ENCODE data around the gene CMC4.

CMC4 gene

DNA sequence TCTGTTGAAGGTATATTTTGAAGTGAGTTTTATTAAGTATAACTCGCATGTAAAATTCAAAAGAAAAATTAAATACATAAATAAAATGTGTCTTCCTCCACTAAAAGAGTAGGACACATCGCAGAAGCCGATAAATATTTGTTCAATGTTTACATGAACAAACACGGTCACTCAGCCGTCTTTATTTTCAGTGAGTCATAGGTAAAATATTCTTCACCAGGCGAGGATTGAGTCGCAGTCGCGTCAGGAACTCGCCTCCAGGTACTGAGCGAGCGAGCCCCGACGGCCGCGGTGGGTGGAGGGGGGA is 44.6 kb downstream of the CMC4 start:
- peak overlapping the region; percentile 61 for H3K4me3 ChIP-seq (ENCODE audit: insufficient read depth, low read length, poor library complexity, severe bottlenecking)
- H4K20me1 ChIP-seq (ENCODE audit: low read depth, low read length): no peaks in the 10 kb centered on the region
- H3K9me3 ChIP-seq (ENCODE audit: insufficient read depth, low read length): no peaks in the 10 kb centered on the region
- no peaks in the 10 kb centered on the region for H3K9me2 ChIP-seq (replicated peaks; ENCODE audit: insufficient read depth, low read length)
- TF ChIP-seq, protein P1, sequence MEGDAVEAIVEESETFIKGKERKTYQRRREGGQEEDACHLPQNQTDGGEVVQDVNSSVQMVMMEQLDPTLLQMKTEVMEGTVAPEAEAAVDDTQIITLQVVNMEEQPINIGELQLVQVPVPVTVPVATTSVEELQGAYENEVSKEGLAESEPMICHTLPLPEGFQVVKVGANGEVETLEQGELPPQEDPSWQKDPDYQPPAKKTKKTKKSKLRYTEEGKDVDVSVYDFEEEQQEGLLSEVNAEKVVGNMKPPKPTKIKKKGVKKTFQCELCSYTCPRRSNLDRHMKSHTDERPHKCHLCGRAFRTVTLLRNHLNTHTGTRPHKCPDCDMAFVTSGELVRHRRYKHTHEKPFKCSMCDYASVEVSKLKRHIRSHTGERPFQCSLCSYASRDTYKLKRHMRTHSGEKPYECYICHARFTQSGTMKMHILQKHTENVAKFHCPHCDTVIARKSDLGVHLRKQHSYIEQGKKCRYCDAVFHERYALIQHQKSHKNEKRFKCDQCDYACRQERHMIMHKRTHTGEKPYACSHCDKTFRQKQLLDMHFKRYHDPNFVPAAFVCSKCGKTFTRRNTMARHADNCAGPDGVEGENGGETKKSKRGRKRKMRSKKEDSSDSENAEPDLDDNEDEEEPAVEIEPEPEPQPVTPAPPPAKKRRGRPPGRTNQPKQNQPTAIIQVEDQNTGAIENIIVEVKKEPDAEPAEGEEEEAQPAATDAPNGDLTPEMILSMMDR (IDR thresholded peaks at IDR 0.05; ENCODE audit: insufficient read depth, low read length, poor library complexity, severe bottlenecking): no peak
- TF ChIP-seq EZH2phosphoT487 (conservative IDR thresholded peaks at IDR 0.05; ENCODE audit: low read length): no peak
- H3F3A ChIP-seq (ENCODE audit: insufficient read depth): peaks cover 12% of the 10 kb centered on the region
- no peaks in the 10 kb centered on the region for H3K27me3 ChIP-seq (ENCODE audit: low read length)
- H3K27ac ChIP-seq (ENCODE audit: low read depth, low read length): peak overlapping the region; percentile 98
- peak overlapping the region; percentile 87 for H3K9ac ChIP-seq (ENCODE audit: low read length)
- no peaks in the 10 kb centered on the region for H3K36me3 ChIP-seq (ENCODE audit: low read length)
- peaks cover 32% of the 10 kb centered on the region for H3K79me2 ChIP-seq (ENCODE audit: insufficient read depth, low read length)
- peak overlapping the region; percentile 54 for H2AFZ ChIP-seq (ENCODE audit: low read depth, low read length, severe bottlenecking)
- H3K4me2 ChIP-seq (ENCODE audit: low read depth, low read length, poor library complexity, severe bottlenecking): peak overlapping the region; percentile 98

DNA sequence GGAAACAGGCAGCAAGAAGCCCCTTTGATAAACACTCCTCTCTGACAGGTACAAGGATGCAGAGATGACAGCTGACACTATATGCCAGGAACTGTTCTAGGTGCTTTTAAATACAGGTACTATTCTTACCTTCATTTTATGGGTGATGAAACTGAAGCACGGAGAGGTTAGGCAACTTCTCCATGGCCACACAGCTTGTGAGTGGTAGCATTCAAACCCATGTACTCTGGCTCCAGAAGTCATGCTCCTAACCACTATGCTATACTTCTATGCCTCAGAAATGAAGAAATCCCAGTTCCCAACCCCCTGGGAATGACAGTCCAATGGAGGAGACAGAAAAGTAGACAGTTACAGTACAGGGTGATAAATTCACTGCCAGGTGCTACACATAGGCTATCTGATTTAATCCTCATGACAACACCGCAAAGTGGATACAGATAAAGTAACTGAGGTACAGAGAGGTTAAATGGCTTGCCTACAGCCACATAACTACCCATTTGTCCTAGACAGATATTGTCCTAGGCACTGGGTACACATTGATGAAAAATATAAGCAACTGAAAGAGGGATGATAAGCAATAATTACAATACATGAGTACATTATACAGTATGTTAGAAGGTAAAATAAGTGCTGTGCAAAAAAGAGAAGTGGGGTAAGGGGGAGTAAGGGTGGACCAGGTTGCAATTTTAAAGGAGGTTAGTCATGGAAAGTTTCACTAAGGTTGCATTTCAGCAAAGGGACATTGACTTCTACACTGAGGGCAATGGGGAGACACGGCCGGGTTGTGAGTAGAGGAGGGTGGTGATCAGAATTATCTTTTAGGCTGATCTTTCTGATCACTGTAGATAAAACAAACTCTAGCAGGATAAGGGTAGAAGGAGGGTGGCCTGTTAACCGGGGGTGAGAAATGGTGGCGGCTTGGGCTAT is 46.8 kb downstream of the CMC4 start:
- Histone ChIP-seq H4K20me1 (ENCODE audit: low read depth, low read length) (no peaks in the 10 kb centered on the region), H3K4me3 (ENCODE audit: insufficient read depth, low read length, poor library complexity, severe bottlenecking) (no peak overlapping the region), H3K9ac (ENCODE audit: low read length) (no peak overlapping the region), H3K27ac (ENCODE audit: low read depth, low read length) (no peak overlapping the region), H3K36me3 (ENCODE audit: low read length) (no peaks in the 10 kb centered on the region), H3K27me3 (ENCODE audit: low read length) (no peaks in the 10 kb centered on the region), H3K9me3 (ENCODE audit: insufficient read depth, low read length) (no peaks in the 10 kb centered on the region), H3K4me2 (ENCODE audit: low read depth, low read length, poor library complexity, severe bottlenecking) (no peak overlapping the region), H3K79me2 (ENCODE audit: insufficient read depth, low read length) (peaks cover 15% of the 10 kb centered on the region), H2AFZ (ENCODE audit: low read depth, low read length, severe bottlenecking) (no peak overlapping the region), H3F3A (ENCODE audit: insufficient read depth) (peaks cover 12% of the 10 kb centered on the region), H3K9me2 (replicated peaks; ENCODE audit: insufficient read depth, low read length) (no peaks in the 10 kb centered on the region)
- TF ChIP-seq, protein P1 (IDR thresholded peaks at IDR 0.05; ENCODE audit: insufficient read depth, low read length, poor library complexity, severe bottlenecking): no peak
- TF ChIP-seq EZH2phosphoT487 (conservative IDR thresholded peaks at IDR 0.05; ENCODE audit: low read length): no peak

DNA sequence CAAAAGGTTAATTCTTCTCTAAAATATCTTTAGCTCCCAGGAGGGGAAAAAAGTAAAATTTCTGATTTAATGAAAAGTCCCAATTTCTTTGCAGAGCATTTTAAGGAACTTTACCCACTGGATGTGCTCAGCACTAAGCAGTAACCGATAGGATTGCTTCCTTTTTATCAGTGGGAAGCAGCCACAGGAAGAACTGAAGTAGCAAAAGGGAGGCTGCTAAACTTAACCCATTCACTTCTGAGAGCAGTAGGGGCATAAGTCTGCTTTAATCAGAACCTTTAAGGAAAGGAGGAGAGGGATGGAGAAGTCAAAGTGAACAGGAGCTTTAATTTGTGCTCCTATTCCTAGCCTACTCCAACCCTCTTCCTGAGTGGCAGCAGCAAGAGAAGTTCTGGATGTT is 48.4 kb downstream of the CMC4 start, which contains the start of gene F8:
Gene F8, minus strand, starts transcription at position 139 of the 400 bp plus-strand sequence. CDS start 171 bp downstream, outside the sequence.
- H3K4me2 ChIP-seq (ENCODE audit: low read depth, low read length, poor library complexity, severe bottlenecking): no peak within 1 kb of the TSS
- no peak within 1 kb of the TSS for H3K27ac ChIP-seq (ENCODE audit: low read depth, low read length)
- H3K4me3 ChIP-seq (ENCODE audit: insufficient read depth, low read length, poor library complexity, severe bottlenecking): no peak within 1 kb of the TSS
- H2AFZ ChIP-seq (ENCODE audit: low read depth, low read length, severe bottlenecking): no peak within 1 kb of the TSS
- H3K9me3 ChIP-seq (ENCODE audit: insufficient read depth, low read length): no peaks in the 10 kb centered on the region
- H3K79me2 ChIP-seq (ENCODE audit: insufficient read depth, low read length): no peaks in the 10 kb centered on the region
- H4K20me1 ChIP-seq (ENCODE audit: low read depth, low read length): no peaks in the 10 kb centered on the region
- no peaks in the 10 kb centered on the region for H3K27me3 ChIP-seq (ENCODE audit: low read length)
- H3K9me2 ChIP-seq (replicated peaks; ENCODE audit: insufficient read depth, low read length): no peaks in the 10 kb centered on the region
- H3F3A ChIP-seq (ENCODE audit: insufficient read depth): peaks cover 6% of the 10 kb centered on the region
- H3K36me3 ChIP-seq (ENCODE audit: low read length): no peaks in the 10 kb centered on the region
- TF ChIP-seq, protein P1 (IDR thresholded peaks at IDR 0.05; ENCODE audit: insufficient read depth, low read length, poor library complexity, severe bottlenecking): no peak
- no peak for TF ChIP-seq EZH2phosphoT487 (conservative IDR thresholded peaks at IDR 0.05; ENCODE audit: low read length)
- no peak within 1 kb of the TSS for H3K9ac ChIP-seq (ENCODE audit: low read length)

All from SU-DHL-6 (cell line).